K562 (cell line): ENCODE measurements around the gene YBEY. TPM values are rescaled to one million over a fixed set of nuclear protein-coding genes. Genes with fewer than 3 reads are reported as not detected.

Experiments
- CTBP1 ChIP-seq: fragments of 450-650 bp; IDR thresholded peaks from 2 replicates; pipeline ENCODE4 v1.6.1; 2016; ENCODE audit warnings: borderline replicate concordance
- DDX20 ChIP-seq: fragments of 450-650 bp; IDR thresholded peaks from 2 replicates; pipeline ENCODE4 v1.6.1; 2016; ENCODE audit warnings: missing genetic modification characterization, low read depth, mild to moderate bottlenecking, missing compliant biosample characterization, moderate library complexity
- DIDO1 ChIP-seq: fragments of 450-650 bp; IDR thresholded peaks from 2 replicates; pipeline ENCODE4 v1.6.1; 2016; ENCODE audit warnings: low read depth, missing biosample characterization, missing genetic modification characterization
- FOXK1 ChIP-seq: sonication (generic); formaldehyde crosslinking; IDR thresholded peaks from 2 replicates; pipeline ENCODE4 v1.8.0; 2022; ENCODE audit warnings: missing genetic modification reagents, mild to moderate bottlenecking, borderline replicate concordance
- JUN ChIP-seq, 2 experiments: sonication (generic) in 1 of 2; formaldehyde crosslinking in 1 of 2; IDR thresholded peaks; 2 replicates each; pipeline versions ENCODE4 v1.6.1 to v1.8.0; 2012 to 2022; ENCODE audit warnings: borderline replicate concordance in 2 of 2, mild to moderate bottlenecking in 2 of 2, improper control_type of control experiment in 1 of 2, low read depth in 1 of 2, low read length in 1 of 2, missing genetic modification reagents in 1 of 2
- LARP7 ChIP-seq: fragments of 450-650 bp; IDR thresholded peaks from 2 replicates; pipeline ENCODE4 v1.6.1; 2016
- MED1 ChIP-seq: sonication (generic); formaldehyde crosslinking; IDR thresholded peaks from 2 replicates; pipeline ENCODE4 v1.8.1; 2023; ENCODE audit warnings: missing genetic modification reagents, borderline replicate concordance
- RHOXF2B ChIP-seq: fragments of 250-450 bp; sonication (Bioruptor Pico); conservative IDR thresholded peaks from 2 replicates; pipeline ENCODE4 v1.5.1; 2021
- SRSF1 ChIP-seq: fragments of 200-400 bp; formaldehyde crosslinking; IDR thresholded peaks from 2 replicates; pipeline ENCODE4 v1.6.1; 2017; ENCODE audit warnings: mild to moderate bottlenecking, low read depth, low read length, moderate library complexity
- TEAD2 ChIP-seq: fragments of 450-650 bp; IDR thresholded peaks from 2 replicates; pipeline ENCODE4 v1.6.1; 2016; ENCODE audit warnings: missing genetic modification characterization, control low read depth, missing compliant biosample characterization
- ZNF165 ChIP-seq: fragments of 250-450 bp; sonication (Bioruptor Pico); IDR thresholded peaks from 2 replicates; pipeline ENCODE4 v1.4.0; 2020; ENCODE audit warnings: borderline replicate concordance
- polyA plus RNA-seq, 8 experiments: library from polyadenylated mRNA; depleted of rRNA in 4 of 8; stranded (reverse) in 5 of 8; unstranded in 3 of 8; fragments of >200 nt; fragmentation: Nextera tagmentation in 2 of 8; fragmentation: Illumina TruSeq in 1 of 8; extraction: Ambion mirVana in 2 of 8; extraction: Trizol in 1 of 8; gene quantifications; 2 replicates each; pipeline versions ENCODE4 v1.2.1 to v1.2.3, GENCODE V29; 2011 to 2014; ENCODE audit warnings: inconsistent platforms in 1 of 8, missing spikeins in 1 of 8
- total RNA-seq, 7 experiments: library from RNA; depleted of rRNA in 6 of 7; stranded (reverse); fragments of >200 nt in 6 of 7; fragmentation: Illumina TruSeq in 2 of 7; extraction: Trizol in 2 of 7; gene quantifications; 2 replicates each; pipeline versions ENCODE4 v1.2.1 to v1.2.3, GENCODE V29; 2011 to 2021; ENCODE audit warnings: low replicate concordance in 1 of 7
- TF ChIP-seq, protein P1 (sequence below): fragments of 250-450 bp; sonication (Bioruptor Pico); IDR thresholded peaks from 2 replicates; pipeline ENCODE4 v1.4.0; 2020
- TF ChIP-seq, protein P2 (sequence below): fragments of 450-650 bp; IDR thresholded peaks from 2 replicates; pipeline ENCODE4 v1.6.1; 2018; ENCODE audit warnings: mild to moderate bottlenecking, low read depth; ENCODE audit not compliant: partially characterized antibody
- TF ChIP-seq, protein P3 (sequence below), 3 experiments: fragments of 200-800 bp in 1 of 3; fragments of 250-450 bp in 1 of 3; fragments of 450-650 bp in 1 of 3; sonication (Bioruptor Pico) in 1 of 3; sonication (Bioruptor generic) in 1 of 3; formaldehyde crosslinking in 1 of 3; IDR thresholded peaks; 2 replicates each; pipeline versions ENCODE4 v1.6.1 to v1.8.0; 2016 to 2022; ENCODE audit warnings: mild to moderate bottlenecking in 2 of 3, missing genetic modification characterization in 2 of 3, missing compliant biosample characterization in 1 of 3, moderate library complexity in 1 of 3

YBEY gene
- total and polyA plus RNA-seq, 9 of the 15 experiments (the other 6 are each of a cell fraction or from before 2014, with no cell fraction given), result 6.4 to 28.0 (median 12.4) TPM

- TF ChIP-seq, protein P1, sequence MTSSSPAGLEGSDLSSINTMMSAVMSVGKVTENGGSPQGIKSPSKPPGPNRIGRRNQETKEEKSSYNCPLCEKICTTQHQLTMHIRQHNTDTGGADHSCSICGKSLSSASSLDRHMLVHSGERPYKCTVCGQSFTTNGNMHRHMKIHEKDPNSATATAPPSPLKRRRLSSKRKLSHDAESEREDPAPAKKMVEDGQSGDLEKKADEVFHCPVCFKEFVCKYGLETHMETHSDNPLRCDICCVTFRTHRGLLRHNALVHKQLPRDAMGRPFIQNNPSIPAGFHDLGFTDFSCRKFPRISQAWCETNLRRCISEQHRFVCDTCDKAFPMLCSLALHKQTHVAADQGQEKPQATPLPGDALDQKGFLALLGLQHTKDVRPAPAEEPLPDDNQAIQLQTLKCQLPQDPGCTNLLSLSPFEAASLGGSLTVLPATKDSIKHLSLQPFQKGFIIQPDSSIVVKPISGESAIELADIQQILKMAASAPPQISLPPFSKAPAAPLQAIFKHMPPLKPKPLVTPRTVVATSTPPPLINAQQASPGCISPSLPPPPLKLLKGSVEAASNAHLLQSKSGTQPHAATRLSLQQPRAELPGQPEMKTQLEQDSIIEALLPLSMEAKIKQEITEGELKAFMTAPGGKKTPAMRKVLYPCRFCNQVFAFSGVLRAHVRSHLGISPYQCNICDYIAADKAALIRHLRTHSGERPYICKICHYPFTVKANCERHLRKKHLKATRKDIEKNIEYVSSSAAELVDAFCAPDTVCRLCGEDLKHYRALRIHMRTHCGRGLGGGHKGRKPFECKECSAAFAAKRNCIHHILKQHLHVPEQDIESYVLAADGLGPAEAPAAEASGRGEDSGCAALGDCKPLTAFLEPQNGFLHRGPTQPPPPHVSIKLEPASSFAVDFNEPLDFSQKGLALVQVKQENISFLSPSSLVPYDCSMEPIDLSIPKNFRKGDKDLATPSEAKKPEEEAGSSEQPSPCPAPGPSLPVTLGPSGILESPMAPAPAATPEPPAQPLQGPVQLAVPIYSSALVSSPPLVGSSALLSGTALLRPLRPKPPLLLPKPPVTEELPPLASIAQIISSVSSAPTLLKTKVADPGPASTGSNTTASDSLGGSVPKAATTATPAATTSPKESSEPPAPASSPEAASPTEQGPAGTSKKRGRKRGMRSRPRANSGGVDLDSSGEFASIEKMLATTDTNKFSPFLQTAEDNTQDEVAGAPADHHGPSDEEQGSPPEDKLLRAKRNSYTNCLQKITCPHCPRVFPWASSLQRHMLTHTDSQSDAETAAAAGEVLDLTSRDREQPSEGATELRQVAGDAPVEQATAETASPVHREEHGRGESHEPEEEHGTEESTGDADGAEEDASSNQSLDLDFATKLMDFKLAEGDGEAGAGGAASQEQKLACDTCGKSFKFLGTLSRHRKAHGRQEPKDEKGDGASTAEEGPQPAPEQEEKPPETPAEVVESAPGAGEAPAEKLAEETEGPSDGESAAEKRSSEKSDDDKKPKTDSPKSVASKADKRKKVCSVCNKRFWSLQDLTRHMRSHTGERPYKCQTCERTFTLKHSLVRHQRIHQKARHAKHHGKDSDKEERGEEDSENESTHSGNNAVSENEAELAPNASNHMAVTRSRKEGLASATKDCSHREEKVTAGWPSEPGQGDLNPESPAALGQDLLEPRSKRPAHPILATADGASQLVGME, result 0 out of 2 replicates have a peak, but pooled peaks have one; percentile 24
- no peak for TF ChIP-seq DDX20
- TF ChIP-seq, protein P2, sequence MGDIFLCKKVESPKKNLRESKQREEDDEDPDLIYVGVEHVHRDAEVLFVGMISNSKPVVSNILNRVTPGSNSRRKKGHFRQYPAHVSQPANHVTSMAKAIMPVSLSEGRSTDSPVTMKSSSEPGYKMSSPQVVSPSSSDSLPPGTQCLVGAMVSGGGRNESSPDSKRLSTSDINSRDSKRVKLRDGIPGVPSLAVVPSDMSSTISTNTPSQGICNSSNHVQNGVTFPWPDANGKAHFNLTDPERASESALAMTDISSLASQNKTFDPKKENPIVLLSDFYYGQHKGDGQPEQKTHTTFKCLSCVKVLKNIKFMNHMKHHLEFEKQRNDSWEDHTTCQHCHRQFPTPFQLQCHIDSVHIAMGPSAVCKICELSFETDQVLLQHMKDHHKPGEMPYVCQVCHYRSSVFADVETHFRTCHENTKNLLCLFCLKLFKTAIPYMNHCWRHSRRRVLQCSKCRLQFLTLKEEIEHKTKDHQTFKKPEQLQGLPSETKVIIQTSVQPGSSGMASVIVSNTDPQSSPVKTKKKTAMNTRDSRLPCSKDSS, result no peak
- no peak for TF ChIP-seq MED1 (CRISPR knock-in tag)
- TF ChIP-seq FOXK1, result no peak
- no peak; the same call in 1 of the 2 replicates for TF ChIP-seq SRSF1
- TF ChIP-seq CTBP1, result 0 out of 2 replicates have a peak, but pooled peaks have one; percentile 58
- TF ChIP-seq TEAD2, result no peak
- TF ChIP-seq DIDO1 (tag), result no peak
- TF ChIP-seq, protein P3, sequence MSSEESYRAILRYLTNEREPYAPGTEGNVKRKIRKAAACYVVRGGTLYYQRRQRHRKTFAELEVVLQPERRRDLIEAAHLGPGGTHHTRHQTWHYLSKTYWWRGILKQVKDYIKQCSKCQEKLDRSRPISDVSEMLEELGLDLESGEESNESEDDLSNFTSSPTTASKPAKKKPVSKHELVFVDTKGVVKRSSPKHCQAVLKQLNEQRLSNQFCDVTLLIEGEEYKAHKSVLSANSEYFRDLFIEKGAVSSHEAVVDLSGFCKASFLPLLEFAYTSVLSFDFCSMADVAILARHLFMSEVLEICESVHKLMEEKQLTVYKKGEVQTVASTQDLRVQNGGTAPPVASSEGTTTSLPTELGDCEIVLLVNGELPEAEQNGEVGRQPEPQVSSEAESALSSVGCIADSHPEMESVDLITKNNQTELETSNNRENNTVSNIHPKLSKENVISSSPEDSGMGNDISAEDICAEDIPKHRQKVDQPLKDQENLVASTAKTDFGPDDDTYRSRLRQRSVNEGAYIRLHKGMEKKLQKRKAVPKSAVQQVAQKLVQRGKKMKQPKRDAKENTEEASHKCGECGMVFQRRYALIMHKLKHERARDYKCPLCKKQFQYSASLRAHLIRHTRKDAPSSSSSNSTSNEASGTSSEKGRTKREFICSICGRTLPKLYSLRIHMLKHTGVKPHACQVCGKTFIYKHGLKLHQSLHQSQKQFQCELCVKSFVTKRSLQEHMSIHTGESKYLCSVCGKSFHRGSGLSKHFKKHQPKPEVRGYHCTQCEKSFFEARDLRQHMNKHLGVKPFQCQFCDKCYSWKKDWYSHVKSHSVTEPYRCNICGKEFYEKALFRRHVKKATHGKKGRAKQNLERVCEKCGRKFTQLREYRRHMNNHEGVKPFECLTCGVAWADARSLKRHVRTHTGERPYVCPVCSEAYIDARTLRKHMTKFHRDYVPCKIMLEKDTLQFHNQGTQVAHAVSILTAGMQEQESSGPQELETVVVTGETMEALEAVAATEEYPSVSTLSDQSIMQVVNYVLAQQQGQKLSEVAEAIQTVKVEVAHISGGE (CRISPR knock-in tag; IDR thresholded peaks at IDR 0.05), result peak in 1 of 3 experiments; percentile 4; a peak in 1 of 6 replicates
- TF ChIP-seq LARP7, result no peak; the same call in 1 of the 2 replicates
- TF ChIP-seq ZNF165 (CRISPR knock-in tag), result no peak
- TF ChIP-seq JUN (IDR thresholded peaks at IDR 0.05; ENCODE audit: borderline replicate concordance, low read depth, low read length), result peak; percentile 6; the same call in 1 of the 2 replicates
- TF ChIP-seq JUN (CRISPR knock-in tag; IDR thresholded peaks at IDR 0.05; ENCODE audit: borderline replicate concordance), result 0 out of 2 replicates have a peak, but pooled peaks have one; percentile 56
- TF ChIP-seq RHOXF2B (CRISPR knock-in tag), result no peak
Observed at GRCh38 chr21:46323710-46324389, 37.7 kb downstream of the YBEY start, which contains the start of the genes C21orf58 and PCNT (continued).
